ENCODE results near the gene ARHGAP28.

The ARHGAP28 gene

DNA sequence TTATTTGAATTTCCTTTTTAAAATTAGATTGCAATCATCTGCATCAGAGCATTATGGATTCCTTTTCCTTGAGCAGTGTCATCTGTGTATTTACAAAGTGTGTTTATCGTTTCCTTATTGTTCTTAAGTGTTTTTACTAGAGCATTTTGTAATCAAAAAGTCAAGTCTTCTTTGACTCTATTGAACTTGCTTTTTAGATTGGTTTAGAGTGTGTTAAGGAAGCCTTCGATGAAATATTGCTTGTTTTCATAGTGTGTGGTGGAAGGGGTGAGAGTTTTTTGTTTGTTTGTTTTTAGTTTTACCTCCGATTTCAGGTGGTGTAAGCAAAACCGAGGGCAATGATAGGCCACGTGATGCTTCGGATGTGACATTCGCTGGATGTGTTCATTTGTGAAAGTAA lies 45.7 kb downstream of the ARHGAP28 start:
- Histone ChIP-seq H3K27ac (no peak overlapping the region), H3K4me3 (no peak overlapping the region)
- DNase-seq (ENCODE audit: low spot score) = no peak
- TF ChIP-seq, protein P1, sequence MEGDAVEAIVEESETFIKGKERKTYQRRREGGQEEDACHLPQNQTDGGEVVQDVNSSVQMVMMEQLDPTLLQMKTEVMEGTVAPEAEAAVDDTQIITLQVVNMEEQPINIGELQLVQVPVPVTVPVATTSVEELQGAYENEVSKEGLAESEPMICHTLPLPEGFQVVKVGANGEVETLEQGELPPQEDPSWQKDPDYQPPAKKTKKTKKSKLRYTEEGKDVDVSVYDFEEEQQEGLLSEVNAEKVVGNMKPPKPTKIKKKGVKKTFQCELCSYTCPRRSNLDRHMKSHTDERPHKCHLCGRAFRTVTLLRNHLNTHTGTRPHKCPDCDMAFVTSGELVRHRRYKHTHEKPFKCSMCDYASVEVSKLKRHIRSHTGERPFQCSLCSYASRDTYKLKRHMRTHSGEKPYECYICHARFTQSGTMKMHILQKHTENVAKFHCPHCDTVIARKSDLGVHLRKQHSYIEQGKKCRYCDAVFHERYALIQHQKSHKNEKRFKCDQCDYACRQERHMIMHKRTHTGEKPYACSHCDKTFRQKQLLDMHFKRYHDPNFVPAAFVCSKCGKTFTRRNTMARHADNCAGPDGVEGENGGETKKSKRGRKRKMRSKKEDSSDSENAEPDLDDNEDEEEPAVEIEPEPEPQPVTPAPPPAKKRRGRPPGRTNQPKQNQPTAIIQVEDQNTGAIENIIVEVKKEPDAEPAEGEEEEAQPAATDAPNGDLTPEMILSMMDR (IDR thresholded peaks at IDR 0.05) = no peak

- Histone ChIP-seq H3K27ac (no peak overlapping the region), H3K4me3 (no peak overlapping the region)
- DNase-seq (ENCODE audit: low spot score) = no peak
- TF ChIP-seq, protein P1 (IDR thresholded peaks at IDR 0.05) = no peak
These were observed 46.2 kb downstream of the ARHGAP28 start for GRCh38 chr18:6775702-6776101.

- TF ChIP-seq, protein P1 (IDR thresholded peaks at IDR 0.05) = no peak
- no peak overlapping the region for H3K27ac ChIP-seq
- DNase-seq (ENCODE audit: low spot score) = no peak
These were observed 46.7 kb downstream of the ARHGAP28 start for GRCh38 chr18:6776188-6776587.

DNA sequence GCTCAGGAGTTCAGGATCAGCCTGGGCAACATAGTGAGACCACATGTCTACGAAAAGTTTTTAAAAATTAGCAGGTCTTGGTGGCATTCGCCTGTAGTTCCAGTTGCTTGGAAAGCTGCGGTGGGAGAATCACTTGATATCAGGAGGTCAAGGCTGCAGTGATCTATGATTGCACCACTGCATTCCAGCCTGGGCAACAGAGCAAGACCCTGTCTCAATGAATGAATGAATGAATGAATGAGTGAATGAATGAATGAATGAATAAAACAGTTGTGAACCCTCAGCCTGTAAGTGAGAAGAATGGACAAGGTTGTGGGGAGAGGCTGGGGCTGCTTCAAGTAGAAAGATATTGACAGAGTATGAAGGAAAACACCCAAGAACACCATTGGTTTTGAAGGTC lies 48.0 kb downstream of the ARHGAP28 start:
- no peak for DNase-seq (ENCODE audit: low spot score)
- H3K27ac ChIP-seq = no peak overlapping the region
- H3K4me3 ChIP-seq = no peak overlapping the region
- TF ChIP-seq, protein P1 (IDR thresholded peaks at IDR 0.05) = no peak

More at GRCh38 chr18:6776188-6776587, 46.7 kb downstream of the ARHGAP28 start:
- H3K4me3 ChIP-seq = no peak overlapping the region

GRCh38 chr18:6778459-6779247 lies 49.1 kb downstream of the ARHGAP28 start:
- TF ChIP-seq, protein P1 (IDR thresholded peaks at IDR 0.05) = no peak
- H3K4me3 ChIP-seq = no peak overlapping the region
- no peak for DNase-seq (ENCODE audit: low spot score)
- no peak overlapping the region for H3K27ac ChIP-seq

GRCh38 chr18:6781142-6781714 lies 51.7 kb downstream of the ARHGAP28 start:
- Histone ChIP-seq H3K27ac (peak overlapping the region in 1 of 2 donors; percentile 51), H3K4me3 (no peak overlapping the region)
- DNase-seq (ENCODE audit: low spot score) = no peak
- TF ChIP-seq, protein P1 (IDR thresholded peaks at IDR 0.05) = no peak

GRCh38 chr18:6781796-6782195 lies 52.3 kb downstream of the ARHGAP28 start:
- Histone ChIP-seq H3K27ac (no peak overlapping the region), H3K4me3 (no peak overlapping the region)
- no peak for DNase-seq (ENCODE audit: low spot score)
- TF ChIP-seq, protein P1 (IDR thresholded peaks at IDR 0.05) = no peak

Data from coronary artery (tissue), 2 donors.